Fibroblast of the conjunctiva (primary cell): ENCODE measurements around the gene ZP3.
"Not testable (repeated sequence)": the region's sequence is repeated elsewhere in the genome, so short reads cannot be mapped to it uniquely, and the experiment has no call there.

Experiments
- DNase-seq: peaks from one replicate; pipeline ENCODE4 v3.0.0-alpha.2; 2010; ENCODE audit warnings: low read depth

The ZP3 gene

GRCh38 chr7:76424413-76425111 is at the start of gene ZP3:
Gene ZP3, plus strand, starts transcription at chr7:76424950. Its CDS starts 15 bp downstream, at chr7:76424965.
- DNase-seq, result no peak

- no peak for DNase-seq
Observed at GRCh38 chr7:76375251-76375650, 49.5 kb upstream of the ZP3 start.

GRCh38 chr7:76377186-76377918 is 47.4 kb upstream of the ZP3 start:
- no peak for DNase-seq

GRCh38 chr7:76380623-76380966 is 44.2 kb upstream of the ZP3 start:
- no peak for DNase-seq

GRCh38 chr7:76381814-76382213 is 42.9 kb upstream of the ZP3 start:
- DNase-seq, result no peak

- DNase-seq, result no peak
Observed at GRCh38 chr7:76383089-76383944, 41.4 kb upstream of the ZP3 start.

GRCh38 chr7:76386691-76387260 is 38.0 kb upstream of the ZP3 start:
- no peak for DNase-seq

GRCh38 chr7:76387789-76388188 is 37.0 kb upstream of the ZP3 start:
- DNase-seq, result not testable (repeated sequence)

GRCh38 chr7:76390092-76390491 is 34.7 kb upstream of the ZP3 start:
- DNase-seq, result no peak

- no peak for DNase-seq
Observed at GRCh38 chr7:76392531-76393115, 32.1 kb upstream of the ZP3 start.

- peak; percentile 86 for DNase-seq
Observed at GRCh38 chr7:76393116-76394031, 31.4 kb upstream of the ZP3 start.

- DNase-seq, result no peak
Observed at GRCh38 chr7:76394957-76395356, 29.8 kb upstream of the ZP3 start.

GRCh38 chr7:76395605-76395964 is 29.2 kb upstream of the ZP3 start:
- not testable (repeated sequence) for DNase-seq

GRCh38 chr7:76395965-76396726 is 28.6 kb upstream of the ZP3 start:
- no peak for DNase-seq

- DNase-seq, result no peak
Observed at GRCh38 chr7:76396864-76397263, 27.9 kb upstream of the ZP3 start.

GRCh38 chr7:76397409-76398183 is 27.2 kb upstream of the ZP3 start:
- DNase-seq, result peak; percentile 49

- DNase-seq, result no peak
Observed at GRCh38 chr7:76400248-76400647, 24.5 kb upstream of the ZP3 start.

- DNase-seq, result not testable (repeated sequence)
Observed at GRCh38 chr7:76403097-76403496, 21.7 kb upstream of the ZP3 start.

GRCh38 chr7:76403780-76404494 is 20.8 kb upstream of the ZP3 start:
- no peak for DNase-seq
